Neuronal stem cell (in vitro differentiated cells): ENCODE data around the gene POLN.
A peak's percentile ranks its signal among the peaks of the same experiment; 100 is the strongest.

ENCODE experiments used
- DNase-seq: peaks from one replicate; pipeline ENCODE4 v3.0.0-alpha.2; 2013; ENCODE audit warnings: low spot score
- H2AFZ ChIP-seq: one replicate; pipeline ENCODE4 v1.6.1; 2013; ENCODE audit warnings: mild to moderate bottlenecking, low read length, inconsistent platforms
- H2AK5ac ChIP-seq: 2 replicates; pipeline ENCODE4 v1.6.1; 2013; ENCODE audit warnings: low read depth, mild to moderate bottlenecking, inconsistent platforms, low read length, moderate library complexity, mixed read lengths
- H2BK120ac ChIP-seq: 2 replicates; pipeline ENCODE4 v1.6.1; 2013; ENCODE audit warnings: low read depth, mild to moderate bottlenecking, inconsistent platforms, low read length, moderate library complexity, mixed read lengths
- H2BK12ac ChIP-seq: one replicate; pipeline ENCODE4 v1.6.1; 2013; ENCODE audit warnings: low read length, inconsistent platforms
- H2BK15ac ChIP-seq: 2 replicates; pipeline ENCODE4 v1.6.1; 2013; ENCODE audit warnings: mild to moderate bottlenecking, low read length, inconsistent platforms, mixed read lengths
- H2BK5ac ChIP-seq: one replicate; pipeline ENCODE4 v1.6.1; 2013; ENCODE audit warnings: inconsistent platforms, mild to moderate bottlenecking, low read length, moderate library complexity
- H3K14ac ChIP-seq: one replicate; pipeline ENCODE4 v1.6.1; 2013; ENCODE audit warnings: low read length, inconsistent platforms
- H3K18ac ChIP-seq: 2 replicates; pipeline ENCODE4 v1.6.1; 2013; ENCODE audit warnings: low read length, inconsistent platforms
- H3K23ac ChIP-seq: 2 replicates; pipeline ENCODE4 v1.6.1; 2013; ENCODE audit warnings: low read depth, mild to moderate bottlenecking, mixed read lengths, low read length, inconsistent platforms; ENCODE audit not compliant: poor library complexity
- H3K27ac ChIP-seq: replicated peaks from 3 replicates; pipeline ENCODE4 v1.5.1; 2013; ENCODE audit warnings: low read length, inconsistent platforms
- H3K27me3 ChIP-seq, 3 experiments: 2 replicates each; pipeline ENCODE4 v1.6.1; 2013; ENCODE audit warnings: low read length in 3 of 3, mild to moderate bottlenecking in 2 of 3, inconsistent platforms in 1 of 3, low read depth in 1 of 3, mixed read lengths in 1 of 3, moderate library complexity in 1 of 3; ENCODE audit not compliant: control insufficient read depth in 3 of 3, insufficient read depth in 3 of 3
- H3K36me3 ChIP-seq, 2 donors: replicated peaks in 1 of 2; 2 replicates each; pipeline ENCODE4 v1.6.1; 2013; ENCODE audit warnings: low read length in 2 of 2; ENCODE audit not compliant: control insufficient read depth in 2 of 2, insufficient read depth in 2 of 2
- H3K4ac ChIP-seq: 2 replicates; pipeline ENCODE4 v1.6.1; 2013; ENCODE audit warnings: inconsistent platforms, mild to moderate bottlenecking, low read length, moderate library complexity
- H3K4me1 ChIP-seq, 2 donors: 1 replicate in 1 of 2; 2 replicates in 1 of 2; pipeline ENCODE4 v1.6.1; 2013; ENCODE audit warnings: low read length in 2 of 2, low read depth in 1 of 2; ENCODE audit not compliant: control insufficient read depth in 2 of 2, insufficient read depth in 1 of 2
- H3K4me2 ChIP-seq: one replicate; pipeline ENCODE4 v1.6.1; 2013; ENCODE audit warnings: mild to moderate bottlenecking, low read length, inconsistent platforms; ENCODE audit not compliant: insufficient read depth, poor library complexity, severe bottlenecking
- H3K4me3 ChIP-seq, 2 donors: 2 replicates each; pipeline ENCODE4 v1.5.1; 2013; ENCODE audit warnings: low read length in 2 of 2, mild to moderate bottlenecking in 2 of 2, inconsistent platforms in 1 of 2, moderate library complexity in 1 of 2
- H3K79me1 ChIP-seq: one replicate; pipeline ENCODE4 v1.6.1; 2013; ENCODE audit warnings: low read depth, mild to moderate bottlenecking, inconsistent platforms, low read length, moderate library complexity
- H3K9ac ChIP-seq: one replicate; pipeline ENCODE4 v1.6.1; 2013; ENCODE audit warnings: mild to moderate bottlenecking, low read depth, low read length, inconsistent platforms; ENCODE audit not compliant: poor library complexity
- H3K9me3 ChIP-seq, 2 donors: replicated peaks in 1 of 2; 2 replicates each; pipeline versions ENCODE3 to v1.6.1; 2013; ENCODE audit warnings: low read length in 2 of 2, mild to moderate bottlenecking in 2 of 2, inconsistent platforms in 1 of 2, low read depth in 1 of 2, mixed read lengths in 1 of 2, moderate library complexity in 1 of 2; ENCODE audit not compliant: control insufficient read depth in 2 of 2, insufficient read depth in 1 of 2
- H4K8ac ChIP-seq: one replicate; pipeline ENCODE4 v1.6.1; 2013; ENCODE audit warnings: low read depth, mild to moderate bottlenecking, inconsistent platforms, low read length, moderate library complexity
- H4K91ac ChIP-seq: one replicate; pipeline ENCODE4 v1.6.1; 2013; ENCODE audit warnings: low read length, low read depth, mild to moderate bottlenecking, inconsistent platforms; ENCODE audit not compliant: poor library complexity
- WGBS, 2 donors: extraction: QIAGEN DNeasy Blood & Tissue Kit; methylation state at CpG; one replicate each; pipeline ENCODE4 v1.1.7; 2013; ENCODE audit warnings: missing lambda C conversion rate in 2 of 2, mixed read lengths in 1 of 2; ENCODE audit not compliant: insufficient read length in 2 of 2, insufficient replicate concordance in 1 of 2; ENCODE audit errors: extremely low coverage in 2 of 2; 5-methylcytosine and 5-hydroxymethylcytosine counted together

The POLN gene

GRCh38 chr4:2270341-2271165, 28.6 kb upstream of the POLN start:
- Histone ChIP-seq H2AK5ac (peak overlapping the region; percentile 77), H3K23ac (peak overlapping the region; percentile 80), H2BK12ac (no peak overlapping the region), H3K27me3 (peaks cover 0 to 60% (median 0%) of the 10 kb centered on the region in 3 experiments), H3K79me1 (no peaks in the 10 kb centered on the region), H3K14ac (peak overlapping the region; percentile 71), H2BK15ac (peak overlapping the region; percentile 75), H4K8ac (no peak overlapping the region), H4K91ac (no peak overlapping the region), H3K4me1 (peaks cover 0 to 6% of the 10 kb centered on the region in 2 donors), H2BK5ac (peak overlapping the region; percentile 75), H3K4me2 (no peak overlapping the region), H3K18ac (peak overlapping the region; percentile 70), H3K4ac (no peak overlapping the region), H2AFZ (no peak overlapping the region), H3K4me3 (no peak overlapping the region), H3K27ac (no peak overlapping the region), H3K36me3 (no peaks in the 10 kb centered on the region), H3K9ac (peak overlapping the region; percentile 70), H2BK120ac (peak overlapping the region; percentile 30), H3K9me3 (no peaks in the 10 kb centered on the region)
- no CpG with 5 or more reads among the region's 34 CpGs for WGBS, 2 donors
- DNase-seq: no peak

- no peak overlapping the region for H4K8ac ChIP-seq
- H3K4me1 ChIP-seq: peaks cover 0 to 6% of the 10 kb centered on the region in 2 donors
- H4K91ac ChIP-seq: no peak overlapping the region
- H3K14ac ChIP-seq: no peak overlapping the region
- no peak overlapping the region for H3K27ac ChIP-seq
- H3K23ac ChIP-seq: no peak overlapping the region
- peak overlapping the region; percentile 59 for H3K18ac ChIP-seq
- no peak overlapping the region for H3K4ac ChIP-seq
- H2AK5ac ChIP-seq: peak overlapping the region; percentile 32
- no peak overlapping the region for H3K9ac ChIP-seq
- peak overlapping the region; percentile 75 for H2BK5ac ChIP-seq
- no peak for DNase-seq
- no CpG with 5 or more reads among the region's 12 CpGs for WGBS, 2 donors
- no peak overlapping the region for H2BK15ac ChIP-seq
- no peak overlapping the region for H3K4me3 ChIP-seq
- H3K36me3 ChIP-seq: no peaks in the 10 kb centered on the region
- no peak overlapping the region for H2AFZ ChIP-seq
- H2BK12ac ChIP-seq: no peak overlapping the region
- H3K79me1 ChIP-seq: no peaks in the 10 kb centered on the region
- H2BK120ac ChIP-seq: no peak overlapping the region
- H3K27me3 ChIP-seq: peaks cover 0 to 69% (median 0%) of the 10 kb centered on the region in 3 experiments
- H3K9me3 ChIP-seq: no peaks in the 10 kb centered on the region
- H3K4me2 ChIP-seq: no peak overlapping the region
These were observed 27.8 kb upstream of the POLN start for GRCh38 chr4:2269618-2270163.

DNA sequence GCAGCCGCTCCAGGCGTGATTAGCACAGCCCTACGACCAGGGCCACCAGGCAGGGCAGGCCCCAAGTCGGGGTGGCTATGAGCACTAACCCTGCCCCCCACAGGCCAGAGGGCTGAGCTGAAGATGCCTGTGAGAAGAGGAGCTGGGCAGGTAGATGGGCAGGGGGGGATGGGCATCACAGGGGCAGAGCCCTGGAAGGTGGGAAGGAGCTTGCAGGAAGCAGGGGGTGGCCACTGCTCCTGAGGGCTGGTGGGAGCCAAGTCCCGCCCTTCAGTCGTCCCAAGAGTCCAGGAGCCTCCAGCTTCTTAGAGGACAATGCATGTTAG, 27.2 kb upstream of the POLN start:
- Histone ChIP-seq H3K4me1 (peaks cover 3 to 7% of the 10 kb centered on the region in 2 donors), H3K27me3 (peaks cover 0 to 71% (median 0%) of the 10 kb centered on the region in 3 experiments), H4K91ac (no peak overlapping the region), H3K27ac (no peak overlapping the region), H3K23ac (no peak overlapping the region), H3K79me1 (no peaks in the 10 kb centered on the region), H3K9ac (no peak overlapping the region), H3K14ac (no peak overlapping the region), H2BK120ac (no peak overlapping the region), H2BK15ac (peak overlapping the region; percentile 62), H3K4me3 (no peak overlapping the region), H4K8ac (no peak overlapping the region), H3K18ac (peak overlapping the region; percentile 88), H2BK12ac (no peak overlapping the region), H3K4ac (peak overlapping the region; percentile 26), H3K4me2 (no peak overlapping the region), H2AK5ac (peak overlapping the region; percentile 92), H2BK5ac (no peak overlapping the region), H3K36me3 (no peaks in the 10 kb centered on the region), H2AFZ (peak overlapping the region; percentile 61), H3K9me3 (no peaks in the 10 kb centered on the region)
- DNase-seq: no peak
- no CpG with 5 or more reads among the region's 6 CpGs for WGBS, 2 donors
